NCI-H510A (cell line): Measurements from ENCODE around the gene CTRB1.
"Not testable (repeated sequence)": the region's sequence is repeated elsewhere in the genome, so short reads cannot be mapped to it uniquely, and the experiment has no call there.

Experiments
- DNase-seq: peaks from one replicate; lab custom pipeline; 2025; lab: John Stamatoyannopoulos, UW

Gene CTRB1

GRCh38 chr16:75254359-75254837, 35.6 kb downstream of the CTRB1 start:
- no peak for DNase-seq

- DNase-seq: no peak
These were observed 37.3 kb downstream of the CTRB1 start for GRCh38 chr16:75256059-75256571.

- DNase-seq: no peak
These were observed 38.0 kb downstream of the CTRB1 start for GRCh38 chr16:75256696-75257343.

- DNase-seq: no peak
These were observed 39.4 kb downstream of the CTRB1 start for GRCh38 chr16:75257886-75258806.

- no peak for DNase-seq
These were observed 40.0 kb downstream of the CTRB1 start for GRCh38 chr16:75258807-75259141.

GRCh38 chr16:75260851-75261589, 42.2 kb downstream of the CTRB1 start:
- DNase-seq: no peak

- DNase-seq: no peak
These were observed 42.8 kb downstream of the CTRB1 start for GRCh38 chr16:75261590-75262078.

GRCh38 chr16:75262104-75262799, 43.5 kb downstream of the CTRB1 start:
- no peak for DNase-seq

- DNase-seq: no peak
These were observed 44.0 kb downstream of the CTRB1 start for GRCh38 chr16:75262800-75263127.

GRCh38 chr16:75263291-75263962, 44.6 kb downstream of the CTRB1 start:
- no peak for DNase-seq

- no peak for DNase-seq
These were observed 45.2 kb downstream of the CTRB1 start for GRCh38 chr16:75263963-75264445.

GRCh38 chr16:75264457-75264998, 45.7 kb downstream of the CTRB1 start:
- no peak for DNase-seq

GRCh38 chr16:75264999-75265910, 46.5 kb downstream of the CTRB1 start:
- DNase-seq: no peak

GRCh38 chr16:75265911-75266701, 47.3 kb downstream of the CTRB1 start:
- DNase-seq: no peak

GRCh38 chr16:75266738-75267630, 48.2 kb downstream of the CTRB1 start:
- no peak for DNase-seq

- peak; percentile 82 for DNase-seq
These were observed 49.0 kb downstream of the CTRB1 start for GRCh38 chr16:75267631-75268264.

GRCh38 chr16:75269358-75269757, 50.6 kb downstream of the CTRB1 start:
- DNase-seq: not testable (repeated sequence)
